HepG2 (cell line): ENCODE measurements around the gene TRIM25. TPM values are rescaled to one million over a fixed set of nuclear protein-coding genes. Genes with fewer than 3 reads are reported as not detected.

ENCODE experiments used
- ATF7-NPFF ChIP-seq: sonication (generic); formaldehyde crosslinking; IDR thresholded peaks from 2 replicates; pipeline ENCODE4 v1.8.1; 2023; ENCODE audit warnings: mild to moderate bottlenecking, low read depth, missing genetic modification reagents, moderate library complexity
- BCL3 ChIP-seq: sonication (generic); formaldehyde crosslinking; IDR thresholded peaks from 2 replicates; pipeline ENCODE4 v1.5.1; 2020; ENCODE audit warnings: mild to moderate bottlenecking, missing genetic modification reagents, moderate library complexity
- CEBPG ChIP-seq: IDR thresholded peaks from 2 replicates; pipeline ENCODE4 v1.6.1; 2016
- CREB3 ChIP-seq: sonication (generic); formaldehyde crosslinking; IDR thresholded peaks from 2 replicates; pipeline ENCODE4 v1.5.0; 2020; ENCODE audit warnings: missing genetic modification reagents
- DMTF1 ChIP-seq: sonication (generic); formaldehyde crosslinking; IDR thresholded peaks from 2 replicates; pipeline ENCODE4 v1.4.0; 2020; ENCODE audit warnings: mild to moderate bottlenecking, missing genetic modification reagents
- ERF ChIP-seq: IDR thresholded peaks from 2 replicates; pipeline ENCODE4 v1.6.1; 2018; ENCODE audit warnings: missing biosample characterization, missing genetic modification reagents
- ETV5 ChIP-seq: IDR thresholded peaks from 2 replicates; pipeline ENCODE4 v1.6.1; 2018; ENCODE audit warnings: missing biosample characterization, missing genetic modification reagents, inconsistent platforms, borderline replicate concordance
- FOXP4 ChIP-seq: sonication (generic); formaldehyde crosslinking; IDR thresholded peaks from 2 replicates; pipeline ENCODE4 v1.4.0; 2020; ENCODE audit warnings: missing genetic modification reagents
- GTF2F1 ChIP-seq: fragments of 150-350 bp; IDR thresholded peaks from 2 replicates; pipeline ENCODE4 v1.6.1; 2014; ENCODE audit warnings: low read length
- HMG20A ChIP-seq: IDR thresholded peaks from 2 replicates; pipeline ENCODE4 v1.6.1; 2016; ENCODE audit warnings: borderline replicate concordance
- KDM5A ChIP-seq: fragments of 200-600 bp; sonication (generic); IDR thresholded peaks from 2 replicates; pipeline ENCODE4 v1.7.0; 2018; ENCODE audit warnings: antibody characterized with exemption, mild to moderate bottlenecking, low read length, borderline replicate concordance
- MTERF4 ChIP-seq: sonication (generic); formaldehyde crosslinking; IDR thresholded peaks from 2 replicates; pipeline ENCODE4 v1.8.0; 2023; ENCODE audit warnings: mild to moderate bottlenecking, missing genetic modification reagents
- RFX5 ChIP-seq: IDR thresholded peaks from 2 replicates; pipeline ENCODE4 v1.6.1; 2011; ENCODE audit warnings: low read depth, low read length, improper control_type of control experiment
- SMAD1 ChIP-seq: sonication (generic); formaldehyde crosslinking; IDR thresholded peaks from 2 replicates; pipeline ENCODE4 v1.4.0; 2020; ENCODE audit warnings: missing genetic modification reagents, low read depth, mild to moderate bottlenecking, borderline replicate concordance
- SMAD9 ChIP-seq: sonication (generic); formaldehyde crosslinking; IDR thresholded peaks from 2 replicates; pipeline ENCODE4 v1.5.1; 2020; ENCODE audit warnings: mild to moderate bottlenecking, missing genetic modification reagents
- TBL1XR1 ChIP-seq: fragments of 150-350 bp; IDR thresholded peaks from 2 replicates; pipeline ENCODE4 v1.6.1; 2014; ENCODE audit warnings: borderline replicate concordance, low read length; ENCODE audit not compliant: partially characterized antibody
- TOPORS ChIP-seq: sonication (generic); formaldehyde crosslinking; IDR thresholded peaks from 2 replicates; pipeline ENCODE4 v1.8.0; 2023; ENCODE audit warnings: mild to moderate bottlenecking, missing genetic modification reagents
- ZBTB1 ChIP-seq: sonication (generic); formaldehyde crosslinking; IDR thresholded peaks from 2 replicates; pipeline ENCODE4 v1.4.0; 2020; ENCODE audit warnings: missing genetic modification reagents, borderline replicate concordance
- ZNF17 ChIP-seq: sonication (generic); formaldehyde crosslinking; IDR thresholded peaks from 2 replicates; pipeline ENCODE4 v1.5.0; 2020; ENCODE audit warnings: mild to moderate bottlenecking, missing genetic modification reagents
- ZNF326 ChIP-seq: sonication (generic); formaldehyde crosslinking; IDR thresholded peaks from 2 replicates; pipeline ENCODE4 v1.4.0; 2020; ENCODE audit warnings: missing genetic modification reagents, borderline replicate concordance
- ZNF552 ChIP-seq: sonication (generic); formaldehyde crosslinking; IDR thresholded peaks from 2 replicates; pipeline ENCODE4 v1.9.0; 2022; ENCODE audit warnings: missing genetic modification reagents, mild to moderate bottlenecking, borderline replicate concordance
- ZNF839 ChIP-seq: sonication (generic); formaldehyde crosslinking; IDR thresholded peaks from 2 replicates; pipeline ENCODE4 v1.4.0; 2020; ENCODE audit warnings: missing genetic modification reagents, mild to moderate bottlenecking, borderline replicate concordance
- polyA plus RNA-seq, 8 experiments: library from polyadenylated mRNA; depleted of rRNA in 3 of 8; stranded (reverse) in 7 of 8; unstranded in 1 of 8; fragments of >200 nt; fragmentation: Illumina TruSeq in 4 of 8; extraction: Trizol in 4 of 8; gene quantifications; 2 replicates each; pipeline versions ENCODE4 v1.2.1 to v1.2.3, GENCODE V29; 2011 to 2016; ENCODE audit warnings: low read depth in 4 of 8, missing spikeins in 1 of 8, mixed read lengths in 1 of 8; ENCODE audit not compliant: insufficient read depth in 1 of 8
- total RNA-seq, 5 experiments: library from RNA; depleted of rRNA; stranded (reverse); fragments of >200 nt; fragmentation: Illumina TruSeq; extraction: Trizol; gene quantifications; 2 replicates each; pipeline ENCODE4 v1.2.3, GENCODE V29; 2016; ENCODE audit warnings: low read depth in 1 of 5

The TRIM25 gene
- total and polyA plus RNA-seq, 2 of the 13 experiments (the other 11 are each of a cell fraction or from before 2014, with no cell fraction given), result 30.8 to 42.2 TPM

GRCh38 chr17:56912105-56912999, 1.5 kb downstream of the TRIM25 start (continued):
- TF ChIP-seq ZNF326 (CRISPR knock-in tag) (no peak), ZNF552 (CRISPR knock-in tag) (peak; percentile 10; the same call in 1 of the 2 replicates), SMAD1 (CRISPR knock-in tag) (0 out of 2 replicates have a peak, but pooled peaks have one; percentile 36), ZNF839 (CRISPR knock-in tag) (no peak), ERF (CRISPR knock-in tag) (no peak), RFX5 (0 out of 2 replicates have a peak, but pooled peaks have one; percentile 14), ZNF17 (no peak), ZBTB1 (CRISPR knock-in tag) (no peak), TBL1XR1 (no peak), DMTF1 (CRISPR knock-in tag) (no peak), CREB3 (CRISPR knock-in tag) (no peak), FOXP4 (CRISPR knock-in tag) (peak; percentile 29; the same call in 1 of the 2 replicates), GTF2F1 (no peak), TOPORS (no peak), BCL3 (CRISPR knock-in tag) (no peak), ETV5 (CRISPR knock-in tag) (0 out of 2 replicates have a peak, but pooled peaks have one; percentile 22), MTERF4 (CRISPR knock-in tag) (no peak), CEBPG (CRISPR knock-in tag) (peak; percentile 72), HMG20A (CRISPR knock-in tag) (0 out of 2 replicates have a peak, but pooled peaks have one; percentile 21), ATF7-NPFF (CRISPR knock-in tag) (no peak), KDM5A (no peak), SMAD9 (CRISPR knock-in tag) (no peak; the same call in 1 of the 2 replicates)
